Keratinocyte (primary cell): ENCODE results near the gene STOM. TPM values are rescaled to one million over a fixed set of nuclear protein-coding genes. Genes with fewer than 3 reads are reported as not detected.
A peak's percentile ranks its signal among the peaks of the same experiment; 100 is the strongest.

Source experiments
- DNase-seq: peaks from one replicate; pipeline ENCODE4 v3.0.0-alpha.2; 2011; ENCODE audit warnings: low read depth, missing footprints, low spot score
- FAIRE-seq: peaks from 2 replicates; lab custom pipeline; 2011; peaks lifted over from hg19 to GRCh38; lab: Jason Lieb, UNC
- H2AFZ ChIP-seq: 2 replicates; pipeline ENCODE4 v1.6.0; 2012; ENCODE audit warnings: low read length, control low read depth, inconsistent platforms; ENCODE audit not compliant: control insufficient read depth
- H3K27ac ChIP-seq: 2 replicates; pipeline ENCODE4 v1.5.1; 2011; ENCODE audit warnings: low read length; ENCODE audit not compliant: control insufficient read depth, insufficient read depth
- H3K27me3 ChIP-seq: 3 replicates; pipeline ENCODE4 v1.6.0; 2011; ENCODE audit warnings: low read length; ENCODE audit not compliant: control insufficient read depth, insufficient read depth; ENCODE audit errors: extremely low read depth
- H3K36me3 ChIP-seq, 2 experiments: 2 replicates in 1 of 2; 3 replicates in 1 of 2; pipeline ENCODE4 v1.5.1; 2011; ENCODE audit warnings: low read length in 2 of 2, mild to moderate bottlenecking in 1 of 2; ENCODE audit not compliant: control insufficient read depth in 2 of 2, insufficient read depth in 2 of 2; ENCODE audit errors: extremely low read depth in 1 of 2
- H3K4me1 ChIP-seq: 3 replicates; pipeline ENCODE4 v1.5.1; 2011; ENCODE audit warnings: low read length; ENCODE audit not compliant: control insufficient read depth, insufficient read depth; ENCODE audit errors: extremely low read depth
- H3K4me2 ChIP-seq: 3 replicates; pipeline ENCODE4 v1.6.0; 2011; ENCODE audit warnings: low read depth, low read length; ENCODE audit not compliant: control insufficient read depth, insufficient read depth; ENCODE audit errors: extremely low read depth
- H3K4me3 ChIP-seq, 3 experiments: fragments of 200-600 bp in 1 of 3; sonication (generic) in 1 of 3; 2 replicates in 2 of 3; 3 replicates in 1 of 3; pipeline ENCODE4 v1.5.1; 2011 to 2016; ENCODE audit warnings: low read length in 3 of 3, mild to moderate bottlenecking in 3 of 3, control low read depth in 2 of 3, inconsistent platforms in 1 of 3, low read depth in 1 of 3, mixed read lengths in 1 of 3, mixed run types in 1 of 3, moderate library complexity in 1 of 3; ENCODE audit not compliant: control insufficient read depth in 2 of 3, insufficient read depth in 2 of 3; ENCODE audit errors: extremely low read depth in 1 of 3
- H3K79me2 ChIP-seq: 2 replicates; pipeline ENCODE4 v1.6.0; 2012; ENCODE audit warnings: low read length; ENCODE audit not compliant: control insufficient read depth, insufficient read depth
- H3K9ac ChIP-seq: 3 replicates; pipeline ENCODE4 v1.6.0; 2011; ENCODE audit warnings: low read length; ENCODE audit not compliant: control insufficient read depth, insufficient read depth; ENCODE audit errors: extremely low read depth
- H3K9me1 ChIP-seq: 3 replicates; pipeline ENCODE4 v1.6.0; 2011; ENCODE audit warnings: low read length; ENCODE audit not compliant: control insufficient read depth, insufficient read depth; ENCODE audit errors: extremely low read depth
- H3K9me3 ChIP-seq: 2 replicates; pipeline ENCODE4 v1.5.1; 2012; ENCODE audit warnings: low read depth, low read length; ENCODE audit not compliant: control insufficient read depth
- H4K20me1 ChIP-seq: 3 replicates; pipeline ENCODE4 v1.6.0; 2011; ENCODE audit warnings: low read length; ENCODE audit not compliant: control insufficient read depth, insufficient read depth; ENCODE audit errors: extremely low read depth
- CTCF ChIP-seq, 3 experiments: IDR thresholded peaks in 1 of 3; conservative IDR thresholded peaks in 1 of 3; optimal IDR thresholded peaks in 1 of 3; 2 replicates in 2 of 3; 3 replicates in 1 of 3; pipeline versions ENCODE3 to v1.5.1; 2011; ENCODE audit warnings: low read length in 3 of 3, mild to moderate bottlenecking in 3 of 3, moderate library complexity in 2 of 3, control low read depth in 1 of 3, inconsistent platforms in 1 of 3; ENCODE audit not compliant: insufficient read depth in 2 of 3; ENCODE audit errors: extremely low read depth in 1 of 3
- EZH2 ChIP-seq: IDR thresholded peaks from one replicate; pipeline ENCODE4 v1.6.1; 2012; ENCODE audit warnings: inconsistent platforms, mild to moderate bottlenecking, low read length, moderate library complexity
- dilution Hi-C: fragments of 300-500 bp; cut with MboI; formaldehyde crosslinking; loops from one replicate; pipeline ENCODE4 v1.7.0; 2020; ENCODE audit warnings: low sequenced_read_pairs; ENCODE audit not compliant: extremely low pct_ligation_motif_present
- polyA plus RNA-seq, 5 experiments: library from polyadenylated mRNA; depleted of rRNA in 3 of 5; stranded (reverse) in 3 of 5; stranded (forward) in 1 of 5; unstranded in 1 of 5; fragments of >200 nt; gene quantifications; 1 replicate in 1 of 5; 2 replicates in 3 of 5; 3 replicates in 1 of 5; pipeline versions ENCODE4 v1.2.1 to v1.2.3, GENCODE V29; 2011 to 2012; ENCODE audit warnings: missing spikeins in 2 of 5, low read depth in 1 of 5, low replicate concordance in 1 of 5

The STOM gene
- polyA plus RNA-seq, 1 donor (not counting 4 experiments of a cell fraction or from before 2014, with no cell fraction given) = 121 TPM

DNA sequence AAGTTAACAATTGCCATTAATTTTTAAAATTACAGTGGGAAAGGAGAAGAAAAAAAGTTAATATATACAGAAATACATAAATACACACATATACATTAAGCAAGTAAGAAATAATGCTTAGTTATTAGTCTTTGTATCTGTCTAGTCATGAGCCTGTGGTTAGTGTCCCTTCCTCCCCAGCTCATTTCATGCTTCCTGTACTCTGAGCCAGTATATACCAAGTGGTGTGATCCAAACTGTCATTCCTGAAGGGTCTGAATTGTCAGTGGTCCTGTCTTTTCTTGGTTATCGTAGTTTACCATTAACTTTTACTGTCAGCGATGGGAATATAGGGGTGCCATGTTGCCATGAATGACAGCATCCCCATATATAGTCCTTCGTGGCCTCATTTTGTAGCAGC, 24.2 kb upstream of the STOM start:
- Histone ChIP-seq H4K20me1 (no peaks in the 10 kb centered on the region), H3K27me3 (no peaks in the 10 kb centered on the region), H3K9ac (no peak overlapping the region), H3K9me3 (peaks cover 7% of the 10 kb centered on the region), H3K4me2 (peak overlapping the region; percentile 3), H3K27ac (peak overlapping the region; percentile 61), H3K79me2 (no peaks in the 10 kb centered on the region), H3K9me1 (peaks cover 2% of the 10 kb centered on the region), H3K4me1 (peaks cover 42% of the 10 kb centered on the region), H3K36me3 (no peaks in the 10 kb centered on the region), H3K4me3 (no peak overlapping the region), H2AFZ (peak overlapping the region; percentile 44)
- DNase-seq (no peak), FAIRE-seq (peak; percentile 53)
- TF ChIP-seq EZH2 (no peak), CTCF (optimal IDR thresholded peaks at IDR 0.05 in 1 of 3, IDR thresholded peaks at IDR 0.05 in 1 of 3, conservative IDR thresholded peaks at IDR 0.05 in 1 of 3; ENCODE audit: extremely low read depth in 1 of 3, insufficient read depth in 2 of 3, low read length in 3 of 3) (no peak)
- dilution Hi-C loops = no loop called here

DNA sequence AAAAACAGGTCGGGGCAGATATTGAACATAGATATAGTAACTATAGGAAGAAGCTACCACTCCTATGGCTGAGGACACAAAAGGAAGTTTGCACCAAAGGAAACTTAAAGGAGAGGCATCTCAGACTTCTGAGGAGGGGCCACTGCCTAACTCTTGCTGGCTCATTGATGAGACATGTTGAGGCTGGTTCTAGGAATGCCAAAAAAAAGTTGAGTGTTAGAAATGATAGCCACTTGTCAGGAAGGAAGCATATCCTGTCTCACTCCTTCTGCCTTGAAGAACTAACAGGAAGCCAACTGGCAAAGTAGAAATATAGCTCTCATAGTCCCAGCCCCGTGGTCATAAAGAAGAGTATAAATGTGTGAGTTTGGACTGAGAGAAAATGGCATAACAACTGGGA, 23.3 kb upstream of the STOM start:
- H3K27me3 ChIP-seq = no peaks in the 10 kb centered on the region
- peak overlapping the region; percentile 61 for H3K27ac ChIP-seq
- DNase-seq (peak; percentile 78), FAIRE-seq (peak; percentile 88)
- H3K9me3 ChIP-seq = peaks cover 7% of the 10 kb centered on the region
- H3K9ac ChIP-seq = no peak overlapping the region
- peaks cover 33% of the 10 kb centered on the region for H3K4me1 ChIP-seq
- no peak overlapping the region for H2AFZ ChIP-seq
- H3K79me2 ChIP-seq = no peaks in the 10 kb centered on the region
- no peak for TF ChIP-seq EZH2
- H3K36me3 ChIP-seq = no peaks in the 10 kb centered on the region
- peaks cover 2% of the 10 kb centered on the region for H3K9me1 ChIP-seq
- H3K4me2 ChIP-seq = peak overlapping the region; percentile 71
- H4K20me1 ChIP-seq = no peaks in the 10 kb centered on the region
- dilution Hi-C loops = no loop called here
- H3K4me3 ChIP-seq = peak overlapping the region in 1 of 3 experiments; percentile 28

GRCh38 chr9:121390372-121390771, 20.3 kb upstream of the STOM start:
- peaks cover 1% of the 10 kb centered on the region for H3K9me3 ChIP-seq
- no peaks in the 10 kb centered on the region for H3K79me2 ChIP-seq
- H3K27me3 ChIP-seq = no peaks in the 10 kb centered on the region
- DNase-seq (no peak), FAIRE-seq (no peak)
- no peak for TF ChIP-seq EZH2
- no peak for TF ChIP-seq CTCF (optimal IDR thresholded peaks at IDR 0.05 in 1 of 3, IDR thresholded peaks at IDR 0.05 in 1 of 3, conservative IDR thresholded peaks at IDR 0.05 in 1 of 3; ENCODE audit: extremely low read depth in 1 of 3, insufficient read depth in 2 of 3, low read length in 3 of 3)
- peaks cover 32% of the 10 kb centered on the region for H3K4me1 ChIP-seq
- no peak overlapping the region for H3K4me3 ChIP-seq
- dilution Hi-C loops = no loop called here
- no peak overlapping the region for H2AFZ ChIP-seq
- no peaks in the 10 kb centered on the region for H4K20me1 ChIP-seq
- H3K36me3 ChIP-seq = no peaks in the 10 kb centered on the region
- H3K9me1 ChIP-seq = peaks cover 2% of the 10 kb centered on the region
- H3K9ac ChIP-seq = no peak overlapping the region
- H3K4me2 ChIP-seq = no peak overlapping the region
- H3K27ac ChIP-seq = no peak overlapping the region
